AG04449 (cell line): Measurements from ENCODE around the gene NCF1.
"Not testable (repeated sequence)": the region's sequence is repeated elsewhere in the genome, so short reads cannot be mapped to it uniquely, and the experiment has no call there.

Experiments
- CTCF ChIA-PET: fragments of 350-600 bp; formaldehyde crosslinking; extraction: SDS; loops from one replicate; lab custom pipeline; 2021; ENCODE audit warnings: antibody characterized with exemption; lab: Yijun Ruan, JAX
- POLR2A ChIA-PET: fragments of 400-600, 350-600 bp; formaldehyde crosslinking; extraction: SDS; loops from one replicate; lab custom pipeline; 2020; ENCODE audit warnings: antibody characterized with exemption, inconsistent platforms; lab: Yijun Ruan, JAX
- DNase-seq: peaks from one replicate; pipeline ENCODE4 v3.0.0-alpha.2; 2010; ENCODE audit warnings: low read depth, low spot score
- H3K4me3 ChIP-seq: 2 replicates; pipeline ENCODE4 v1.5.1; 2011; ENCODE audit warnings: low read depth, mild to moderate bottlenecking, control low read depth, low read length

The NCF1 gene

GRCh38 chr7:74830411-74830810, 56.6 kb downstream of the NCF1 start:
- H3K4me3 ChIP-seq, POLR2A ChIA-PET, DNase-seq, CTCF ChIA-PET: not testable (repeated sequence)
